ENCODE results near the gene UPK2.

The UPK2 gene

GRCh38 chr11:118918128-118918685 lies 37.9 kb upstream of the UPK2 start:
- peak; percentile 55 for DNase-seq

GRCh38 chr11:118918686-118919280 lies 37.3 kb upstream of the UPK2 start:
- no peak for DNase-seq

- no peak for DNase-seq
These were observed 34.8 kb upstream of the UPK2 start for GRCh38 chr11:118921121-118921928.

GRCh38 chr11:118921929-118922744 lies 34.0 kb upstream of the UPK2 start:
- DNase-seq, result no peak

GRCh38 chr11:118922745-118923627 lies 33.1 kb upstream of the UPK2 start:
- DNase-seq, result no peak

- no peak for DNase-seq
These were observed 32.1 kb upstream of the UPK2 start for GRCh38 chr11:118923721-118924587.

GRCh38 chr11:118924591-118925585 lies 31.2 kb upstream of the UPK2 start:
- no peak for DNase-seq

- no peak for DNase-seq
These were observed 28.5 kb upstream of the UPK2 start for GRCh38 chr11:118927554-118928100.

- peak; percentile 86 for DNase-seq
These were observed 27.8 kb upstream of the UPK2 start for GRCh38 chr11:118928101-118928869.

- DNase-seq, result no peak
These were observed 27.1 kb upstream of the UPK2 start for GRCh38 chr11:118928870-118929500.

GRCh38 chr11:118929501-118930093 lies 26.5 kb upstream of the UPK2 start:
- peak; percentile 61 for DNase-seq

GRCh38 chr11:118930094-118930712 lies 25.9 kb upstream of the UPK2 start:
- DNase-seq, result peak; percentile 89

GRCh38 chr11:118931571-118931970 lies 24.5 kb upstream of the UPK2 start:
- DNase-seq, result no peak

- no peak for DNase-seq
These were observed 22.6 kb upstream of the UPK2 start for GRCh38 chr11:118933486-118933885.

GRCh38 chr11:118935376-118935775 lies 20.7 kb upstream of the UPK2 start:
- no peak for DNase-seq

- DNase-seq, result no peak
These were observed 17.4 kb upstream of the UPK2 start for GRCh38 chr11:118938491-118939403.

Measured in NCI-H2029 treated with DMSO at 0.1 percent for 48 hours (cell line).